Type B pancreatic cell (in vitro differentiated cells): Measurements from ENCODE around the gene LRRN4CL. TPM values are rescaled to one million over a fixed set of nuclear protein-coding genes. Genes with fewer than 3 reads are reported as not detected.

Source experiments
- DNase-seq: peaks from one replicate; pipeline ENCODE4 v3.0.0; 2021; ENCODE audit warnings: mixed read lengths; ENCODE audit not compliant: unreplicated experiment; ENCODE audit errors: extremely low spot score
- H3K27ac Mint-ChIP-seq: 2 replicates; pipeline ENCODE4 v1.8.0; 2021; ENCODE audit warnings: mild to moderate bottlenecking, mixed read lengths
- H3K27me3 Mint-ChIP-seq: 2 replicates; pipeline ENCODE4 v1.8.0; 2021; ENCODE audit warnings: mixed read lengths
- H3K36me3 Mint-ChIP-seq: 2 replicates; pipeline ENCODE4 v1.8.0; 2021; ENCODE audit warnings: mixed read lengths
- H3K4me1 Mint-ChIP-seq: one replicate; pipeline ENCODE4 v1.8.0; 2021; ENCODE audit warnings: mixed read lengths; ENCODE audit not compliant: unreplicated experiment
- H3K4me3 Mint-ChIP-seq: 2 replicates; pipeline ENCODE4 v1.8.0; 2021; ENCODE audit warnings: mild to moderate bottlenecking, mixed read lengths
- H3K9me3 Mint-ChIP-seq: 2 replicates; pipeline ENCODE4 v1.8.0; 2021; ENCODE audit warnings: mixed read lengths
- total RNA-seq: library from RNA; stranded (reverse); gene quantifications from 2 replicates; pipeline ENCODE4 v1.2.1, GENCODE V29; 2021; ENCODE audit warnings: low replicate concordance
- TF ChIP-seq, protein P1 (sequence below): fragments of 200-600 bp; sonication (generic); conservative IDR thresholded peaks from 2 replicates; pipeline ENCODE4 v1.5.0; 2021; ENCODE audit warnings: antibody characterized with exemption, mild to moderate bottlenecking

Gene LRRN4CL
- total RNA-seq, 1 donor from 2014 or later = 1.0 TPM

DNA sequence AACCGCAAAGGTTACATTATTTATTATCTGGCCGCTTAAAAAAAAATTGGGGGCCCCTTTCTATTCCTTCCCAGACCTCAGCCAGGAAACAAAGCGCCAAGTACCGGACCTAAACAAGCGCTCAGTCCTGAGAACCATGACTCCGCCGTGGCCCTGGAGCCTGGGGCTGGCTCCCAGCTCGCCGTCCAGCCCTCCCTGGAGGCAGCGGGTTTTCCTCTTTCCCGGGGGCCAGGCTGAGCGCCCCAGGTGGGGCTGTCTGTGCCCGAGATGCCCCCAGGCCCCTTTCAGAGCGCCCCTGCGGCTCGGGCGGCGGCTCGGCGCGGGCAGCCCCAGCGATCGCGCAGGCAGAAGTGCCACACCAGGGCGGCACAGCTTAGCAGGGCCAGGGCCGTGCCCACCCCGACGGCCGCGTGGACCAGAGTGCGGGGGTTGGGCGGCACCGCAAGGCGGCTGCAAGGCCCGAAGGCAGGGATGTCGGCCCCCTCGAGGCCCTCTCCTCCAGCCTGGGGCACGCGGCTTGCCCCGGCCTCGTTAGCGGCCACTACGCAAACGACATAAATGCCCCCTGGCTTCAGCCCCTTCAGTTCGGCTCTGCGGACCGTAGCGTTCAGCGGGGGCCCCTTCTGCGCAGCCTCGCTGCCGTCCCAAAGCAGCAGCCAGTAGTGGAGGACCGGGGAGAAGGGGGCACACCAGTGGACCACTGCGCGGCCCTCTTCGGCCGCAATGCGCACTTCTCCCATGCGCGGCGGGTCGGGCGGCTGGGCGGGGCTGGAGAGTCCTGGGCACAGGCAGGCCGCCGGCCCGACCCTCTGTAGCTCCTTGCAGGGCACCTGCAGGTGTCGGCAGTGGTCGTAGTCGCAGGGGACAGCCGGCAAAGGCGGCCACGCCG is 1.6 kb downstream of the LRRN4CL start:
- Mint-ChIP-seq H3K4me3 (no peak overlapping the region), H3K27ac (no peak overlapping the region), H3K9me3 (no peaks in the 10 kb centered on the region), H3K36me3 (peaks cover 10% of the 10 kb centered on the region), H3K27me3 (no peaks in the 10 kb centered on the region), H3K4me1 (peaks cover 9% of the 10 kb centered on the region)
- TF ChIP-seq, protein P1, sequence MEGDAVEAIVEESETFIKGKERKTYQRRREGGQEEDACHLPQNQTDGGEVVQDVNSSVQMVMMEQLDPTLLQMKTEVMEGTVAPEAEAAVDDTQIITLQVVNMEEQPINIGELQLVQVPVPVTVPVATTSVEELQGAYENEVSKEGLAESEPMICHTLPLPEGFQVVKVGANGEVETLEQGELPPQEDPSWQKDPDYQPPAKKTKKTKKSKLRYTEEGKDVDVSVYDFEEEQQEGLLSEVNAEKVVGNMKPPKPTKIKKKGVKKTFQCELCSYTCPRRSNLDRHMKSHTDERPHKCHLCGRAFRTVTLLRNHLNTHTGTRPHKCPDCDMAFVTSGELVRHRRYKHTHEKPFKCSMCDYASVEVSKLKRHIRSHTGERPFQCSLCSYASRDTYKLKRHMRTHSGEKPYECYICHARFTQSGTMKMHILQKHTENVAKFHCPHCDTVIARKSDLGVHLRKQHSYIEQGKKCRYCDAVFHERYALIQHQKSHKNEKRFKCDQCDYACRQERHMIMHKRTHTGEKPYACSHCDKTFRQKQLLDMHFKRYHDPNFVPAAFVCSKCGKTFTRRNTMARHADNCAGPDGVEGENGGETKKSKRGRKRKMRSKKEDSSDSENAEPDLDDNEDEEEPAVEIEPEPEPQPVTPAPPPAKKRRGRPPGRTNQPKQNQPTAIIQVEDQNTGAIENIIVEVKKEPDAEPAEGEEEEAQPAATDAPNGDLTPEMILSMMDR = no peak
- DNase-seq = no peak

- Mint-ChIP-seq H3K36me3 (no peaks in the 10 kb centered on the region), H3K4me1 (peaks cover 21% of the 10 kb centered on the region), H3K27ac (no peak overlapping the region), H3K4me3 (no peak overlapping the region), H3K9me3 (no peaks in the 10 kb centered on the region), H3K27me3 (no peaks in the 10 kb centered on the region)
- no peak for DNase-seq
- TF ChIP-seq, protein P1 = no peak
Observed at GRCh38 chr11:62682518-62682917, 6.8 kb downstream of the LRRN4CL start.

GRCh38 chr11:62680825-62681240 is 8.5 kb downstream of the LRRN4CL start:
- peak overlapping the region; percentile 80 for H3K4me3 Mint-ChIP-seq
- H3K27me3 Mint-ChIP-seq = no peaks in the 10 kb centered on the region
- peaks cover 28% of the 10 kb centered on the region for H3K4me1 Mint-ChIP-seq
- TF ChIP-seq, protein P1 = peak; percentile 64
- peaks cover 5% of the 10 kb centered on the region for H3K36me3 Mint-ChIP-seq
- peak overlapping the region; percentile 68 for H3K27ac Mint-ChIP-seq
- H3K9me3 Mint-ChIP-seq = no peaks in the 10 kb centered on the region
- DNase-seq = no peak

- DNase-seq = peak; percentile 87
- TF ChIP-seq, protein P1 = no peak
- Mint-ChIP-seq H3K27ac (peak within 1 kb of the TSS; percentile 94), H3K4me1 (peaks cover 28% of the 10 kb centered on the region), H3K9me3 (no peaks in the 10 kb centered on the region), H3K36me3 (peaks cover 8% of the 10 kb centered on the region), H3K27me3 (no peaks in the 10 kb centered on the region), H3K4me3 (peak within 1 kb of the TSS; percentile 95)
Observed at GRCh38 chr11:62678770-62679696, 10.3 kb downstream of the LRRN4CL start, which contains the start of gene UBXN1. Gene UBXN1, minus strand, starts transcription at chr11:62679073. Its CDS starts 150 bp downstream, at chr11:62678923.

DNA sequence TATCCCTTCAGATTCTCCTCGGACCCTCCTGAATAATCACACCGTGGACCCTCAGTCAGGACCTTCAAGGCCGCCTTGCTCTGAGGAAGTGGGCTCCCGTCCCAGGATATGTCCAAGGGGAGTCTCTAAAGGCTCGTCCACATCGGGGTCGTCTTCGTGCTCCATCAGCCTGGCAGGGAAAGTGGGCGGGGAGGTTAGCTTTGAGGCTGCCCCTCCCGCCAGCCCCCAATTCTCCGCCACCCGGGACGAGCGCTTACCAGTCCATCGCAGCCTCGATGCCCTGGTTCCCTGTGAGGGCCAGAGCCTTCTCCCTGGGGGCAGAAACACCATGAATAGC is 10.9 kb downstream of the LRRN4CL start:
- no peaks in the 10 kb centered on the region for H3K9me3 Mint-ChIP-seq
- H3K27ac Mint-ChIP-seq = peak overlapping the region; percentile 94
- H3K4me3 Mint-ChIP-seq = peak overlapping the region; percentile 95
- TF ChIP-seq, protein P1 = no peak
- peaks cover 8% of the 10 kb centered on the region for H3K36me3 Mint-ChIP-seq
- no peak for DNase-seq
- peaks cover 28% of the 10 kb centered on the region for H3K4me1 Mint-ChIP-seq
- no peaks in the 10 kb centered on the region for H3K27me3 Mint-ChIP-seq
